ENCODE data around the gene BRD4.

DNA sequence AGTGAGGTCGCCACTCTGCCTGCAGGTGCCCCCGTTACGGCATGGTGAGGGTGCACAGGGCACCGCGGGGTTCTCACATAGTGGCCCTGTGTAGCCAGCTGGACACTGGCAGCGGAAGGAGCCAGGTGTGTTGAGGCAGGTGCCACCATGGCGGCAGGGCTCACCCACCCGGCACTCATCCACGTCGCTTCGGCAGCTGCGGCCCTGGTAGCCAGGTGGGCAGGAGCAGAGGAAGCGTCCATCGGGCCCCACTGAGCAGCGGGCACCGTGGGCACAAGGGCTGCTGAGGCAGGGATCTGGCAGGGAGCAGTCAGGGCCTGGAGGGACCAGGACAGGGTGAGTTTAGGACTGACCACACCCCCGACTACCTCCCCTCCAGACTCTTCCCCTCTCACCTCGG is 140.4 kb downstream of the BRD4 start:
- TF ChIP-seq, protein P1, sequence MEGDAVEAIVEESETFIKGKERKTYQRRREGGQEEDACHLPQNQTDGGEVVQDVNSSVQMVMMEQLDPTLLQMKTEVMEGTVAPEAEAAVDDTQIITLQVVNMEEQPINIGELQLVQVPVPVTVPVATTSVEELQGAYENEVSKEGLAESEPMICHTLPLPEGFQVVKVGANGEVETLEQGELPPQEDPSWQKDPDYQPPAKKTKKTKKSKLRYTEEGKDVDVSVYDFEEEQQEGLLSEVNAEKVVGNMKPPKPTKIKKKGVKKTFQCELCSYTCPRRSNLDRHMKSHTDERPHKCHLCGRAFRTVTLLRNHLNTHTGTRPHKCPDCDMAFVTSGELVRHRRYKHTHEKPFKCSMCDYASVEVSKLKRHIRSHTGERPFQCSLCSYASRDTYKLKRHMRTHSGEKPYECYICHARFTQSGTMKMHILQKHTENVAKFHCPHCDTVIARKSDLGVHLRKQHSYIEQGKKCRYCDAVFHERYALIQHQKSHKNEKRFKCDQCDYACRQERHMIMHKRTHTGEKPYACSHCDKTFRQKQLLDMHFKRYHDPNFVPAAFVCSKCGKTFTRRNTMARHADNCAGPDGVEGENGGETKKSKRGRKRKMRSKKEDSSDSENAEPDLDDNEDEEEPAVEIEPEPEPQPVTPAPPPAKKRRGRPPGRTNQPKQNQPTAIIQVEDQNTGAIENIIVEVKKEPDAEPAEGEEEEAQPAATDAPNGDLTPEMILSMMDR (IDR thresholded peaks at IDR 0.05) = no peak
- no peak for TF ChIP-seq POLR2A (IDR thresholded peaks at IDR 0.05)

Measured in suprapubic skin (tissue), 3 donors.